HEK293 (cell line): ENCODE measurements around the gene KRTAP27-1.

Experiments
- CTCF ChIA-PET: fragments of 350-600 bp; formaldehyde crosslinking; extraction: SDS; loops from one replicate; lab custom pipeline; 2021; ENCODE audit warnings: antibody characterized with exemption; lab: Yijun Ruan, JAX
- POLR2A ChIA-PET: fragments of 300-600 bp; formaldehyde crosslinking; extraction: SDS; loops from one replicate; lab custom pipeline; 2020; ENCODE audit warnings: antibody characterized with exemption, inconsistent platforms; lab: Yijun Ruan, JAX
- H3K27ac ChIP-seq: fragments of 200-500 bp; sonication (Bioruptor generic); 2 replicates; pipeline ENCODE4 v1.5.1; 2014; ENCODE audit warnings: low read depth, low read length, control low read depth, inconsistent platforms; ENCODE audit errors: extremely low read depth
- H3K36me3 ChIP-seq, 2 experiments: fragments of 200-500 bp in 1 of 2; sonication (Bioruptor generic) in 1 of 2; 1 replicate in 1 of 2; 2 replicates in 1 of 2; pipeline ENCODE4 v1.5.1; 2014 to 2017; ENCODE audit warnings: inconsistent platforms in 2 of 2, low read length in 2 of 2; ENCODE audit not compliant: control insufficient read depth in 2 of 2, insufficient read depth in 1 of 2
- H3K4me1 ChIP-seq: fragments of 200-500 bp; sonication (Bioruptor generic); 2 replicates; pipeline ENCODE4 v1.5.1; 2014; ENCODE audit warnings: mild to moderate bottlenecking, low read length, inconsistent platforms; ENCODE audit not compliant: control insufficient read depth, insufficient read depth
- H3K4me3 ChIP-seq: 2 replicates; pipeline ENCODE4 v1.5.1; 2011; ENCODE audit warnings: low read depth, mild to moderate bottlenecking, control low read depth, low read length, moderate library complexity
- H3K9me3 ChIP-seq: fragments of 200-500 bp; sonication (Bioruptor generic); 2 replicates; pipeline ENCODE4 v1.5.1; 2014; ENCODE audit warnings: low read depth, low read length, inconsistent platforms; ENCODE audit not compliant: control insufficient read depth, insufficient read depth
- EGR2 ChIP-seq: fragments of 450-650 bp; formaldehyde crosslinking; IDR thresholded peaks from 2 replicates; pipeline ENCODE4 v1.5.1; 2016; ENCODE audit warnings: low read depth, missing biosample characterization, missing genetic modification characterization
- TRIM28 ChIP-seq: IDR thresholded peaks from 2 replicates; pipeline ENCODE4 v1.6.1; 2011; ENCODE audit warnings: low read length, control low read depth, borderline replicate concordance
- ZBTB17 ChIP-seq: fragments of 450-650 bp; formaldehyde crosslinking; IDR thresholded peaks from 2 replicates; pipeline ENCODE4 v1.5.1; 2016; ENCODE audit warnings: missing biosample characterization, missing genetic modification characterization
- ZFHX2 ChIP-seq: fragments of 450-650 bp; formaldehyde crosslinking; conservative IDR thresholded peaks from 2 replicates; pipeline ENCODE4 v1.5.1; 2016; ENCODE audit warnings: missing biosample characterization, missing genetic modification characterization
- ZNF19 ChIP-seq: fragments of 450-650 bp; formaldehyde crosslinking; IDR thresholded peaks from 2 replicates; pipeline ENCODE4; 2016; ENCODE audit warnings: missing biosample characterization, missing genetic modification characterization, low read depth
- ZNF248 ChIP-seq: fragments of 450-650 bp; formaldehyde crosslinking; IDR thresholded peaks from 2 replicates; pipeline ENCODE4 v1.5.1; 2017; ENCODE audit warnings: missing biosample characterization, missing genetic modification characterization
- ZNF335 ChIP-seq: fragments of 450-650 bp; formaldehyde crosslinking; conservative IDR thresholded peaks from 2 replicates; pipeline ENCODE4 v1.5.1; 2016; ENCODE audit warnings: missing biosample characterization, missing genetic modification characterization
- ZNF416 ChIP-seq: fragments of 450-650 bp; formaldehyde crosslinking; IDR thresholded peaks from 2 replicates; pipeline ENCODE4 v1.5.1; 2016; ENCODE audit warnings: missing biosample characterization, missing genetic modification characterization
- ZNF426 ChIP-seq: fragments of 450-650 bp; formaldehyde crosslinking; IDR thresholded peaks from 2 replicates; pipeline ENCODE4 v1.5.1; 2017; ENCODE audit warnings: missing biosample characterization, missing genetic modification characterization, mild to moderate bottlenecking, inconsistent platforms, moderate library complexity
- ZNF530 ChIP-seq: fragments of 450-650 bp; formaldehyde crosslinking; IDR thresholded peaks from 2 replicates; pipeline ENCODE4 v1.5.1; 2016; ENCODE audit warnings: low read depth, missing biosample characterization, missing genetic modification characterization
- ZNF585B ChIP-seq: fragments of 450-650 bp; formaldehyde crosslinking; IDR thresholded peaks from 2 replicates; pipeline ENCODE4 v1.5.1; 2016; ENCODE audit warnings: missing biosample characterization, missing genetic modification characterization
- ZNF707 ChIP-seq: fragments of 450-650 bp; formaldehyde crosslinking; IDR thresholded peaks from 2 replicates; pipeline ENCODE4 v1.5.1; 2016; ENCODE audit warnings: missing biosample characterization, missing genetic modification characterization
- ZNF785 ChIP-seq: fragments of 450-650 bp; formaldehyde crosslinking; IDR thresholded peaks from 2 replicates; pipeline ENCODE4 v1.5.1; 2016; ENCODE audit warnings: missing biosample characterization, missing genetic modification characterization
- TF ChIP-seq, protein P1 (sequence below): fragments of 450-650 bp; formaldehyde crosslinking; IDR thresholded peaks from 2 replicates; pipeline ENCODE4 v1.5.1; 2016; ENCODE audit warnings: missing biosample characterization, missing genetic modification characterization, borderline replicate concordance
- TF ChIP-seq, protein P2 (sequence below): fragments of 450-650 bp; IDR thresholded peaks from 2 replicates; pipeline ENCODE4 v1.5.1; 2018; ENCODE audit warnings: missing biosample characterization, mild to moderate bottlenecking, missing genetic modification characterization
- TF ChIP-seq, protein P3 (sequence below): fragments of 450-650 bp; formaldehyde crosslinking; IDR thresholded peaks from 2 replicates; pipeline ENCODE4 v1.5.1; 2017; ENCODE audit warnings: missing biosample characterization, missing genetic modification characterization
- TF ChIP-seq, protein P4 (sequence below): fragments of 450-650 bp; formaldehyde crosslinking; optimal IDR thresholded peaks from 2 replicates; pipeline ENCODE3; 2016; ENCODE audit warnings: missing biosample characterization, mild to moderate bottlenecking, missing genetic modification characterization

Gene KRTAP27-1

DNA sequence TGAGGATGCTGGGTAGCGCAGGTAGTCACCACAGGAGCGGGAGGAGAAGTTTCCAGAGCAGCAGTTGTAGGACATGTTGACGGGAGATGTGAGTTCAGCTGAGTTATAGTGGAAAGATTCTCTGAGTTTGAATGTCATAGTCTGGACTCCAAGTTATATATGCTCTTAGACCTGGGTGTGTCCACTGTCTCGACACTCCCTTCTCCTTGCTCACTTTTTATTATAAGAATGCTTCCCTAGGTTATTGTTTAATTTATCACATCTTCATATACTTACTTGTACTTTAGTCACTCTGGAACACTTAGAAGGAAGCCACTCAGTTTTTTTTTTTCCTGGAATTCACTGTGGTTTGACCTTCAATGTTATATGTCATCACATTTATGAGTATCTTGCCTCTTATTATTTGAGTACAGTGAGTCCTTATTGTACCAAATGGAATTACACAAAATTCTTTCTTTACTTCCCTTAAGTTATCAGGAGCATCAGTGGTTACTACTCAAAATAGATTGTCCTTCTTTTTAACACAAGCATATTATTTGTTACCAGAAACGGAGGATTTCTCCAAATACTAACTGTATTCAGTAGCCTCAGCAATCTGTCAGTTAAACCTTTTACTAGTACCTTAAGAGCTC is 34.8 kb upstream of the KRTAP27-1 start, which contains the start of gene KRTAP13-2 (continued):
- TF ChIP-seq ZNF785 (tag by site-specific recombination) (no peak), ZFHX2 (tag by site-specific recombination) (no peak)
- TF ChIP-seq, protein P1, sequence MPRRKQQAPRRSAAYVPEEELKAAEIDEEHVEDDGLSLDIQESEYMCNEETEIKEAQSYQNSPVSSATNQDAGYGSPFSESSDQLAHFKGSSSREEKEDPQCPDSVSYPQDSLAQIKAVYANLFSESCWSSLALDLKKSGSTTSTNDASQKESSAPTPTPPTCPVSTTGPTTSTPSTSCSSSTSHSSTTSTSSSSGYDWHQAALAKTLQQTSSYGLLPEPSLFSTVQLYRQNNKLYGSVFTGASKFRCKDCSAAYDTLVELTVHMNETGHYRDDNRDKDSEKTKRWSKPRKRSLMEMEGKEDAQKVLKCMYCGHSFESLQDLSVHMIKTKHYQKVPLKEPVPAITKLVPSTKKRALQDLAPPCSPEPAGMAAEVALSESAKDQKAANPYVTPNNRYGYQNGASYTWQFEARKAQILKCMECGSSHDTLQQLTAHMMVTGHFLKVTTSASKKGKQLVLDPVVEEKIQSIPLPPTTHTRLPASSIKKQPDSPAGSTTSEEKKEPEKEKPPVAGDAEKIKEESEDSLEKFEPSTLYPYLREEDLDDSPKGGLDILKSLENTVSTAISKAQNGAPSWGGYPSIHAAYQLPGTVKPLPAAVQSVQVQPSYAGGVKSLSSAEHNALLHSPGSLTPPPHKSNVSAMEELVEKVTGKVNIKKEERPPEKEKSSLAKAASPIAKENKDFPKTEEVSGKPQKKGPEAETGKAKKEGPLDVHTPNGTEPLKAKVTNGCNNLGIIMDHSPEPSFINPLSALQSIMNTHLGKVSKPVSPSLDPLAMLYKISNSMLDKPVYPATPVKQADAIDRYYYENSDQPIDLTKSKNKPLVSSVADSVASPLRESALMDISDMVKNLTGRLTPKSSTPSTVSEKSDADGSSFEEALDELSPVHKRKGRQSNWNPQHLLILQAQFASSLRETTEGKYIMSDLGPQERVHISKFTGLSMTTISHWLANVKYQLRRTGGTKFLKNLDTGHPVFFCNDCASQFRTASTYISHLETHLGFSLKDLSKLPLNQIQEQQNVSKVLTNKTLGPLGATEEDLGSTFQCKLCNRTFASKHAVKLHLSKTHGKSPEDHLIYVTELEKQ (tag by site-specific recombination) = no peak

DNA sequence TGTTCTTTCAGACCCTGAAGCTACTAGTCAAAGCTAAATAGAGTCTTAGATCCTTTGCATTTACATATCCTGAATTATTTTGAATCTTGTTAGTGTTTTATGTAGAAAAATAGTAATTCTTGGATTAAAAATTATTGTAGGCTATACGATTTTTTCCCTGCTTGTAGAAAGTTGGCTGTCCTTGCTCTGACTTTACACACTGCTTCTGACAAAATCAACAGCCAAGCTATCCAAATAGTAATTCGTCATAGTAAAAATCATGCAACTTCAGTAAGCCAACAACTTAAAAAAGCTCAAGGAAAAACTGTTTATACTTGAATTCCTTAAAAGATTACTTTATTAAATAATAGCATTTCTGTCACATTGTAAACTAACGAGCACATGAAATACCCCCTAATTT is 18.4 kb upstream of the KRTAP27-1 start:
- ChIA-PET POLR2A (no interaction called here), CTCF (interaction anchor here (0.8 to 1.2 kb wide), 3 partner anchors 11 to 375 kb away, joined by 3 to 7 read pairs (median 3); no protein-coding TSS in a partner anchor)
- Histone ChIP-seq H3K36me3 (no peaks in the 10 kb centered on the region), H3K4me1 (no peaks in the 10 kb centered on the region), H3K4me3 (no peak overlapping the region), H3K27ac (no peak overlapping the region), H3K9me3 (no peaks in the 10 kb centered on the region)
- TF ChIP-seq ZNF19 (tag by site-specific recombination) = no peak
- TF ChIP-seq EGR2 (tag by site-specific recombination) = no peak
- no peak for TF ChIP-seq ZNF426 (tag by site-specific recombination)
- TF ChIP-seq ZNF530 (tag by site-specific recombination) = no peak
- TF ChIP-seq ZNF707 (tag by site-specific recombination) = no peak
- no peak for TF ChIP-seq TRIM28
- no peak for TF ChIP-seq ZNF248
- TF ChIP-seq, protein P2, sequence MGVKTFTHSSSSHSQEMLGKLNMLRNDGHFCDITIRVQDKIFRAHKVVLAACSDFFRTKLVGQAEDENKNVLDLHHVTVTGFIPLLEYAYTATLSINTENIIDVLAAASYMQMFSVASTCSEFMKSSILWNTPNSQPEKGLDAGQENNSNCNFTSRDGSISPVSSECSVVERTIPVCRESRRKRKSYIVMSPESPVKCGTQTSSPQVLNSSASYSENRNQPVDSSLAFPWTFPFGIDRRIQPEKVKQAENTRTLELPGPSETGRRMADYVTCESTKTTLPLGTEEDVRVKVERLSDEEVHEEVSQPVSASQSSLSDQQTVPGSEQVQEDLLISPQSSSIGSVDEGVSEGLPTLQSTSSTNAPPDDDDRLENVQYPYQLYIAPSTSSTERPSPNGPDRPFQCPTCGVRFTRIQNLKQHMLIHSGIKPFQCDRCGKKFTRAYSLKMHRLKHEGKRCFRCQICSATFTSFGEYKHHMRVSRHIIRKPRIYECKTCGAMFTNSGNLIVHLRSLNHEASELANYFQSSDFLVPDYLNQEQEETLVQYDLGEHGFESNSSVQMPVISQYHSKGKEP (tag by site-specific recombination) = no peak
- no peak for TF ChIP-seq ZBTB17 (tag by site-specific recombination)
- TF ChIP-seq, protein P3, sequence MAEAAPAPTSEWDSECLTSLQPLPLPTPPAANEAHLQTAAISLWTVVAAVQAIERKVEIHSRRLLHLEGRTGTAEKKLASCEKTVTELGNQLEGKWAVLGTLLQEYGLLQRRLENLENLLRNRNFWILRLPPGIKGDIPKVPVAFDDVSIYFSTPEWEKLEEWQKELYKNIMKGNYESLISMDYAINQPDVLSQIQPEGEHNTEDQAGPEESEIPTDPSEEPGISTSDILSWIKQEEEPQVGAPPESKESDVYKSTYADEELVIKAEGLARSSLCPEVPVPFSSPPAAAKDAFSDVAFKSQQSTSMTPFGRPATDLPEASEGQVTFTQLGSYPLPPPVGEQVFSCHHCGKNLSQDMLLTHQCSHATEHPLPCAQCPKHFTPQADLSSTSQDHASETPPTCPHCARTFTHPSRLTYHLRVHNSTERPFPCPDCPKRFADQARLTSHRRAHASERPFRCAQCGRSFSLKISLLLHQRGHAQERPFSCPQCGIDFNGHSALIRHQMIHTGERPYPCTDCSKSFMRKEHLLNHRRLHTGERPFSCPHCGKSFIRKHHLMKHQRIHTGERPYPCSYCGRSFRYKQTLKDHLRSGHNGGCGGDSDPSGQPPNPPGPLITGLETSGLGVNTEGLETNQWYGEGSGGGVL (tag by site-specific recombination) = no peak
- no peak for TF ChIP-seq ZNF416 (tag by site-specific recombination)
- TF ChIP-seq ZNF585B (tag by site-specific recombination) = no peak
- no peak for TF ChIP-seq ZNF335 (tag by site-specific recombination)
- TF ChIP-seq, protein P4, sequence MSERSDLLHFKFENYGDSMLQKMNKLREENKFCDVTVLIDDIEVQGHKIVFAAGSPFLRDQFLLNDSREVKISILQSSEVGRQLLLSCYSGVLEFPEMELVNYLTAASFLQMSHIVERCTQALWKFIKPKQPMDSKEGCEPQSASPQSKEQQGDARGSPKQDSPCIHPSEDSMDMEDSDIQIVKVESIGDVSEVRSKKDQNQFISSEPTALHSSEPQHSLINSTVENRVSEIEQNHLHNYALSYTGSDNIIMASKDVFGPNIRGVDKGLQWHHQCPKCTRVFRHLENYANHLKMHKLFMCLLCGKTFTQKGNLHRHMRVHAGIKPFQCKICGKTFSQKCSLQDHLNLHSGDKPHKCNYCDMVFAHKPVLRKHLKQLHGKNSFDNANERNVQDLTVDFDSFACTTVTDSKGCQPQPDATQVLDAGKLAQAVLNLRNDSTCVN (tag by site-specific recombination) = no peak
